Prostate gland (tissue), 2 donors: Measurements from ENCODE around the gene DOP1A.

Experiments used
- POLR2A ChIP-seq: fragments of 450-650 bp; IDR thresholded peaks from one replicate; pipeline ENCODE4 v1.6.1; 2016; ENCODE audit warnings: antibody characterized with exemption, mild to moderate bottlenecking
- TF ChIP-seq, protein P1 (sequence below), 4 experiments: fragments of 200-600 bp in 2 of 4; fragments of 450-650 bp in 2 of 4; sonication (generic) in 2 of 4; IDR thresholded peaks; 1 replicate in 3 of 4; 2 replicates in 1 of 4; pipeline ENCODE4 v1.5.1; 2016 to 2019; ENCODE audit warnings: antibody characterized with exemption in 4 of 4, mild to moderate bottlenecking in 2 of 4, moderate library complexity in 2 of 4

- TF ChIP-seq POLR2A = no peak
- TF ChIP-seq, protein P1, sequence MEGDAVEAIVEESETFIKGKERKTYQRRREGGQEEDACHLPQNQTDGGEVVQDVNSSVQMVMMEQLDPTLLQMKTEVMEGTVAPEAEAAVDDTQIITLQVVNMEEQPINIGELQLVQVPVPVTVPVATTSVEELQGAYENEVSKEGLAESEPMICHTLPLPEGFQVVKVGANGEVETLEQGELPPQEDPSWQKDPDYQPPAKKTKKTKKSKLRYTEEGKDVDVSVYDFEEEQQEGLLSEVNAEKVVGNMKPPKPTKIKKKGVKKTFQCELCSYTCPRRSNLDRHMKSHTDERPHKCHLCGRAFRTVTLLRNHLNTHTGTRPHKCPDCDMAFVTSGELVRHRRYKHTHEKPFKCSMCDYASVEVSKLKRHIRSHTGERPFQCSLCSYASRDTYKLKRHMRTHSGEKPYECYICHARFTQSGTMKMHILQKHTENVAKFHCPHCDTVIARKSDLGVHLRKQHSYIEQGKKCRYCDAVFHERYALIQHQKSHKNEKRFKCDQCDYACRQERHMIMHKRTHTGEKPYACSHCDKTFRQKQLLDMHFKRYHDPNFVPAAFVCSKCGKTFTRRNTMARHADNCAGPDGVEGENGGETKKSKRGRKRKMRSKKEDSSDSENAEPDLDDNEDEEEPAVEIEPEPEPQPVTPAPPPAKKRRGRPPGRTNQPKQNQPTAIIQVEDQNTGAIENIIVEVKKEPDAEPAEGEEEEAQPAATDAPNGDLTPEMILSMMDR (IDR thresholded peaks at IDR 0.05) = no peak
Observed at GRCh38 chr6:83169106-83169505, 101.6 kb downstream of the DOP1A start.
